Cardiac ventricle fibroblast (primary cell): ENCODE data around the gene SYNGR2. TPM values are rescaled to one million over a fixed set of nuclear protein-coding genes. Genes with fewer than 3 reads are reported as not detected.

Experiments
- total RNA-seq: library from RNA; depleted of rRNA; stranded (reverse); fragments of >200 nt; gene quantifications from 2 replicates; pipeline ENCODE4 v1.2.3, GENCODE V29; 2015

Gene SYNGR2
- total RNA-seq: 2.0 and 2.5 TPM in 2 replicates

GRCh38 chr17:78168242-78168902 is at the start of gene SYNGR2:
Gene SYNGR2 (plus strand): TSS chr17:78168581. CDS start chr17:78168617, 36 bp downstream.

DNA sequence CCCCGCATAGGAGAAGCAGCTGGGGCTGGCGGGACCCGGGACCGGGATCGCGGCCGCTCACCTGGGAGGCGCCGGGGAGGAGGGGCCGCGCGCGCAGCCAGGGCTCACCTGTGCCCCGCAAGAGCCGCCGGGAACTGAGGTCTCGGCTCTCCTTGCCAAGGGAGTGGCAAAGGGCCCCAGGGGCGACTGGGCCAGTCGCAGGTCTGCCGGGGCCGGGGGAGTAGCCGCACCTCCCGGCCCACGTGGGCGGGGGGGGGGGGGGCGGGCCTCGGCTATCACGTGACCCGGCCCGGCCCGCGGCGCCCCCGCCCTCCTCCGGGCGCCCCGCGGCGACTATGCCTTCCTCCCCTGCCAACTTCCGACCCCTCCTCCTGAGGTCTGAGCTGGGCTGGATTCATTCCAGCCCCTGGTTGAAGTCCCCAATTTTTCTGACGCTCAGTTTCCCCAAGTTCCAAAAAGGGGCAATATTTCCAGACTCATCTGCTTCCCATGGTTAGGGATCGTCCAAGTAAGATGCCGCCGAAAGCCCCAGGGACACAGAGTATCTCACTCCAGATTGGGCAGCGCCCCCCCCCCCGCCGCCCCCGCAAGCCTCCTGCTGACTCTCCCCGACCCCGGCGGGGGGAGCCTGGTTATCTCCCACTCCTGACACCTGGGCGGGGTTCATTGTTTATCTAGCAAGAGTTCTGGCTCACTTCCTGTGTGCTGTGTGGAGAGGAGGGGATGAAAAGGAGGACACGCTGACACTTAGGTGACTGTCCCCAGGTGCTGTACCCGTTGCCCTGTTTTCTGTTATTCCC is 39.6 kb upstream of the SYNGR2 start, which contains the start of gene TMC6:
TSS of gene TMC6 (minus strand) at position 205 of the 800 bp plus-strand sequence. CDS start 1,923 bp downstream, outside the sequence.

GRCh38 chr17:78130437-78131101 is 37.8 kb upstream of the SYNGR2 start, which contains the start of gene TMC8:
Gene TMC8 (plus strand): TSS chr17:78130771. CDS start chr17:78131589, 818 bp downstream.

GRCh38 chr17:78186692-78187595 is 18.6 kb downstream of the SYNGR2 start, which contains the start of the genes AFMID and TK1:
Gene AFMID (plus strand): TSS chr17:78187362. CDS start chr17:78187371, 9 bp downstream.
Gene TK1 (minus strand): TSS chr17:78187052. CDS start chr17:78186994, 58 bp downstream.

DNA sequence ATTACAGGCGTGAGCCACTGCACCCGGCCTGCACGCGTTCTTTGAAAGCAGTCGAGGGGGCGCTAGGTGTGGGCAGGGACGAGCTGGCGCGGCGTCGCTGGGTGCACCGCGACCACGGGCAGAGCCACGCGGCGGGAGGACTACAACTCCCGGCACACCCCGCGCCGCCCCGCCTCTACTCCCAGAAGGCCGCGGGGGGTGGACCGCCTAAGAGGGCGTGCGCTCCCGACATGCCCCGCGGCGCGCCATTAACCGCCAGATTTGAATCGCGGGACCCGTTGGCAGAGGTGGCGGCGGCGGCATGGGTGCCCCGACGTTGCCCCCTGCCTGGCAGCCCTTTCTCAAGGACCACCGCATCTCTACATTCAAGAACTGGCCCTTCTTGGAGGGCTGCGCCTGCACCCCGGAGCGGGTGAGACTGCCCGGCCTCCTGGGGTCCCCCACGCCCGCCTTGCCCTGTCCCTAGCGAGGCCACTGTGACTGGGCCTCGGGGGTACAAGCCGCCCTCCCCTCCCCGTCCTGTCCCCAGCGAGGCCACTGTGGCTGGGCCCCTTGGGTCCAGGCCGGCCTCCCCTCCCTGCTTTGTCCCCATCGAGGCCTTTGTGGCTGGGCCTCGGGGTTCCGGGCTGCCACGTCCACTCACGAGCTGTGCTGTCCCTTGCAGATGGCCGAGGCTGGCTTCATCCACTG is 45.8 kb downstream of the SYNGR2 start, which contains the start of gene BIRC5:
TSS of gene BIRC5 (plus strand) at position 238 of the 690 bp plus-strand sequence. CDS start at position 302, 64 bp downstream.

Other genes with a start within 250 kb of the SYNGR2 start
- 5.2 and 7.1 TPM in 2 replicates for gene TNRC6C, start 209.9 kb upstream of the SYNGR2 start, total RNA-seq
- 2.2 and 3.0 TPM in 2 replicates for gene TMC6, start 39.8 kb upstream of the SYNGR2 start, total RNA-seq
- not detected in 2 replicates for gene TMC8, start 37.8 kb upstream of the SYNGR2 start, total RNA-seq
- not detected in 2 replicates for gene C17orf99, start 22.2 kb upstream of the SYNGR2 start, total RNA-seq
- gene TK1, start 18.5 kb downstream of the SYNGR2 start, total RNA-seq: 5.9 and 7.7 TPM in 2 replicates
- 41.1 and 44.2 TPM in 2 replicates for gene AFMID, start 18.8 kb downstream of the SYNGR2 start, total RNA-seq
- gene BIRC5, start 45.7 kb downstream of the SYNGR2 start, total RNA-seq: 4.2 and 10.3 TPM in 2 replicates
- gene TMEM235, start 63.0 kb downstream of the SYNGR2 start, total RNA-seq: not detected in 2 replicates
- gene SOCS3, start 191.5 kb downstream of the SYNGR2 start, total RNA-seq: 61.5 and 66.8 TPM in 2 replicates
- 15.8 and 23.6 TPM in 2 replicates for gene PGS1, start 210.1 kb downstream of the SYNGR2 start, total RNA-seq